Spleen (tissue), 11 donors: Measurements from ENCODE around the gene LRP2BP. TPM values are rescaled to one million over a fixed set of nuclear protein-coding genes. Genes with fewer than 3 reads are reported as not detected.
"Not testable (repeated sequence)": the region's sequence is repeated elsewhere in the genome, so short reads cannot be mapped to it uniquely, and the experiment has no call there.

Source experiments
- DNase-seq: peaks from one replicate; pipeline ENCODE4 v3.0.0-alpha.2; 2020
- H3K27ac ChIP-seq, 8 donors: fragments of 200-600 bp; sonication (generic) in 7 of 8; 1 replicate in 4 of 8; 2 replicates in 4 of 8; pipeline versions ENCODE4 v1.5.0 to v1.8.0; 2016 to 2021; ENCODE audit warnings: inconsistent platforms in 4 of 8, mild to moderate bottlenecking in 4 of 8, moderate library complexity in 1 of 8
- H3K27me3 ChIP-seq, 7 donors: fragments of 200-600 bp; sonication (generic) in 6 of 7; replicated peaks in 1 of 7; 1 replicate in 4 of 7; 2 replicates in 3 of 7; pipeline versions ENCODE4 v1.5.0 to v1.8.0; 2016 to 2021; ENCODE audit warnings: inconsistent platforms in 3 of 7, mild to moderate bottlenecking in 1 of 7
- H3K36me3 ChIP-seq, 6 donors: fragments of 200-600 bp; sonication (generic) in 5 of 6; 1 replicate in 4 of 6; 2 replicates in 2 of 6; pipeline versions ENCODE4 v1.5.0 to v1.8.0; 2016 to 2021; ENCODE audit warnings: inconsistent platforms in 2 of 6
- H3K4me1 ChIP-seq, 6 donors: fragments of 200-600 bp; sonication (generic) in 5 of 6; 1 replicate in 3 of 6; 2 replicates in 3 of 6; pipeline versions ENCODE4 v1.5.0 to v1.8.0; 2016 to 2021; ENCODE audit warnings: inconsistent platforms in 3 of 6
- H3K4me3 ChIP-seq, 8 donors: fragments of 200-600 bp; sonication (generic) in 7 of 8; 1 replicate in 4 of 8; 2 replicates in 4 of 8; pipeline versions ENCODE4 v1.5.0 to v1.8.0; 2016 to 2021; ENCODE audit warnings: inconsistent platforms in 4 of 8, mild to moderate bottlenecking in 4 of 8, moderate library complexity in 2 of 8
- H3K9me3 ChIP-seq, 8 donors: fragments of 200-600 bp; sonication (generic) in 7 of 8; 1 replicate in 4 of 8; 2 replicates in 4 of 8; pipeline versions ENCODE4 v1.5.0 to v1.8.0; 2016 to 2021; ENCODE audit warnings: inconsistent platforms in 4 of 8
- POLR2A ChIP-seq, 3 donors: fragments of 450-650 bp; IDR thresholded peaks; one replicate each; pipeline ENCODE4 v1.5.1; 2017; ENCODE audit warnings: antibody characterized with exemption in 3 of 3, mild to moderate bottlenecking in 1 of 3
- POLR2AphosphoS5 ChIP-seq, 3 donors: sonication (generic); formaldehyde crosslinking; IDR thresholded peaks; one replicate each; pipeline ENCODE4 v1.5.1; 2017; ENCODE audit warnings: antibody characterized with exemption in 3 of 3
- WGBS, 5 donors: extraction: QIAGEN DNeasy Blood & Tissue Kit in 3 of 5; methylation state at CpG; one replicate each; pipeline versions ENCODE4 v1.1.5 to v1.1.7; 2013 to 2018; 5-methylcytosine and 5-hydroxymethylcytosine counted together
- intact Hi-C: fragments of 100-400 bp; cut with DNase I; formaldehyde crosslinking; loops from one replicate; pipeline ENCODE4 v1.15.0; 2023; ENCODE audit warnings: low total_unique reads
- polyA plus RNA-seq, 3 donors: library from polyadenylated mRNA; stranded (reverse); fragments of 200-250 nt; gene quantifications; one replicate each; pipeline ENCODE4 v1.2.1, GENCODE V29; 2013
- total RNA-seq, 7 donors: library from RNA; depleted of rRNA in 3 of 7; stranded (reverse); fragments of >200 nt in 3 of 7; fragmentation: NEBNext Ultra II Directional in 4 of 7; extraction: Animal tissue kit (Norgen Biotek cat#: 25700) in 4 of 7; gene quantifications; one replicate each; pipeline versions ENCODE4 v1.1.0 to v1.2.1, GENCODE V29; 2016 to 2021
- TF ChIP-seq, protein P1 (sequence below), 11 experiments: fragments of 200-600 bp in 7 of 11; fragments of 450-650 bp in 4 of 11; sonication (generic) in 4 of 11; IDR thresholded peaks in 8 of 11; conservative IDR thresholded peaks in 3 of 11; 1 replicate in 7 of 11; 2 replicates in 4 of 11; pipeline versions ENCODE4 v1.4.0 to v1.8.0; 2016 to 2021; ENCODE audit warnings: antibody characterized with exemption in 11 of 11, inconsistent platforms in 4 of 11, mild to moderate bottlenecking in 1 of 11
- donor health status: healthy with polysubstance abuse.
- donor health status: DM: no; HTN: no; CAD: no; lungs with moderate emphysema.
- donor health status: DM: no; HTN: no; CAD: no.
- donor health status: Bipolar disorder and iron deficiency.
- donor health status: healthy.
- donor health status: DM: no; HTN: no; CAD: no.
- donor health status: DM: yes; HTN: yes; CAD: no.

Gene LRP2BP
- total and polyA plus RNA-seq, 10 donors = 0.17 to 2.4 (median 0.96) TPM

DNA sequence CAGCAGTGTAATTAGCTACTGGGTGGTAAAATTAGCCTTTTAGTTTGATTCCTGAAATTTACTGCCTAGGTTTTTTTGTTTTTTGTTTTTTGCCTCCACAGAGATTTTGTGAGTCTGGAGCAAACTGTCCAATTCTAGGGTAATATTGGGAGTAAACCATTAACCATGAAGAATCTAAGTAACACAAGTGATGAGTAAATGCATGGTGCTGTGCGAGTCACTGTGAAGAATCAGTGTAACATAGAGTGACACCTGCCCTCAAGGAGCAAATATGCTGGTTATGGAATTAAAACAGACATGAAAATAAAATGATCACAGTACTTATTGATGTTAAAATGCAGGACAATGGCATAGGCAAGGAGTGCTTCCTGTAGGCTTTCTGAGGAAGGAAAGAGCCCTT lies 60.1 kb downstream of the LRP2BP start:
- H3K4me3 ChIP-seq = no peak overlapping the region
- WGBS, 5 donors = 87 to 95% (median 91%) methylated on average over 1 of the region's 1 CpG
- TF ChIP-seq POLR2AphosphoS5 (IDR thresholded peaks at IDR 0.05) = no peak
- intact Hi-C loops = no loop called here
- peaks cover 0 to 8% (median 0%) of the 10 kb centered on the region in 8 donors for H3K9me3 ChIP-seq
- no peak overlapping the region for H3K27ac ChIP-seq
- H3K27me3 ChIP-seq = no peaks in the 10 kb centered on the region
- H3K4me1 ChIP-seq = peaks cover 0 to 7% (median 5%) of the 10 kb centered on the region in 6 donors
- no peak for DNase-seq
- H3K36me3 ChIP-seq = peaks cover 0 to 30% (median 0%) of the 10 kb centered on the region in 6 donors

DNA sequence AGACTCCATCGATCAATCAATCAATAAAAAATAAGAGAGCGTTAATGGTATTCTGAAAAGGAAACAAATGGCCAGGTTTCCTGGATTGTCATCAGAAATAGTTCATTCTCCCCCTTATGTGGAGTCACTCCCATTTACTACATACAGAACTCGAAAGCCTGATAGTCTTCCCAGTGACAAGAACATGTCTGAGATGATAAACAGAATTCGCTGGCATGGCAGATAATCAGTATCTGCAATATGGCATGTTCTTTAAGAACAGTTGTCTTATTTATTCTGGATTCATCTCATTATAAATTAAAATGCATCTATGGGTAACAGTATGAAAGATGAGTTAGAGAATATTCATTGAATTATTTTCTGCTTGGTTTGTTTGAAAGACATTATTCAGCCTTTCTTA lies 61.4 kb downstream of the LRP2BP start:
- Histone ChIP-seq H3K4me3 (no peak overlapping the region), H3K4me1 (peaks cover 0 to 6% (median 0%) of the 10 kb centered on the region in 6 donors), H3K36me3 (peaks cover 0 to 32% (median 0%) of the 10 kb centered on the region in 6 donors), H3K9me3 (peaks cover 0 to 8% (median 0%) of the 10 kb centered on the region in 8 donors), H3K27me3 (no peaks in the 10 kb centered on the region), H3K27ac (no peak overlapping the region)
- 93 to 98% (median 98%) methylated on average over 4 of the region's 4 CpGs for WGBS, 5 donors
- no peak for DNase-seq
- no peak for TF ChIP-seq POLR2AphosphoS5 (IDR thresholded peaks at IDR 0.05)
- TF ChIP-seq, protein P1, sequence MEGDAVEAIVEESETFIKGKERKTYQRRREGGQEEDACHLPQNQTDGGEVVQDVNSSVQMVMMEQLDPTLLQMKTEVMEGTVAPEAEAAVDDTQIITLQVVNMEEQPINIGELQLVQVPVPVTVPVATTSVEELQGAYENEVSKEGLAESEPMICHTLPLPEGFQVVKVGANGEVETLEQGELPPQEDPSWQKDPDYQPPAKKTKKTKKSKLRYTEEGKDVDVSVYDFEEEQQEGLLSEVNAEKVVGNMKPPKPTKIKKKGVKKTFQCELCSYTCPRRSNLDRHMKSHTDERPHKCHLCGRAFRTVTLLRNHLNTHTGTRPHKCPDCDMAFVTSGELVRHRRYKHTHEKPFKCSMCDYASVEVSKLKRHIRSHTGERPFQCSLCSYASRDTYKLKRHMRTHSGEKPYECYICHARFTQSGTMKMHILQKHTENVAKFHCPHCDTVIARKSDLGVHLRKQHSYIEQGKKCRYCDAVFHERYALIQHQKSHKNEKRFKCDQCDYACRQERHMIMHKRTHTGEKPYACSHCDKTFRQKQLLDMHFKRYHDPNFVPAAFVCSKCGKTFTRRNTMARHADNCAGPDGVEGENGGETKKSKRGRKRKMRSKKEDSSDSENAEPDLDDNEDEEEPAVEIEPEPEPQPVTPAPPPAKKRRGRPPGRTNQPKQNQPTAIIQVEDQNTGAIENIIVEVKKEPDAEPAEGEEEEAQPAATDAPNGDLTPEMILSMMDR (IDR thresholded peaks at IDR 0.05 in 8 of 11, conservative IDR thresholded peaks at IDR 0.05 in 3 of 11) = no peak
- TF ChIP-seq POLR2A (IDR thresholded peaks at IDR 0.05) = no peak
- intact Hi-C loops = no loop called here

DNA sequence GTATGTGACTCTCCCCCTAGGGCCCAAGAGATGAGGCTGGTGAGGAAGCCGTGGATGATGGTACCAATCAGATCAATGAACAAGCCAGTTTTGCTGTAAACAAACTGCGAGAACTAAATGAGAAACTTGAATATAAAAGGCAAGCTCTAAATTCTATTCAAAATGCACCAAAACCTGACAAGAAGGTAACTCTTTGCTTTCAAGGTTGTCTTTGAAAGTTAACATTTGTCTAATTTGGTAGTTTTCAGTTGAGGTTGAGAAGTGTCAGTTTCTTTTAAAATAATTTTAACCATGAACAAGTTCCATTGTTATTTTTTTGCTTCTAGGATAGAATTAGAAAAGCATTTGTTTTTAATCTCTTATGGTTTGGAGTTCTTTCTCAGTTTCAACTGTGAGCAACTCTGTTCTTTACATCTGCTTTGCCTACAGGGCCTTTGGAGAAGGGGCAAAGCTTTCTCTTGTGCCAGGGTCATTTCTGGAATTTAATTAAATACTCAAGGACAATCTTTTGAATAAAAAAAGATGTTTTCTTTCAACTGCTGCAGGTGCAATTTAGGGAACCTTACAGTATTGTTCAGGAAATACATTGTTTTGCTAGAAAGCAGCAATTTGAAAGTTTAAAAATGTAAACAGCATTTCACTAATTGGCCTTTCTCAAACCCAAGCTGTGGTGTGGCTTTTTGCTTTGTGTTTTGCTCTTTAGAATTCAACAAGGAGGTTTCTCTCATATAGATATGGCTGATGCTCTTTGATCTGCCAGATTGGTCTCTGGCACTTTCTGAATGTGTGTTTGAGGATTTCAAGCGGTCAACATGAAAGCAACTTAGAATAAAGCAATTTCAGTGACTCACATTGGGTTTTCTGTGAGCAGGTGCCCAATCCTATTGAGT lies 62.9 kb downstream of the LRP2BP start:
- H3K4me3 ChIP-seq = no peak overlapping the region
- H3K36me3 ChIP-seq = peaks cover 0 to 25% (median 0%) of the 10 kb centered on the region in 6 donors
- peaks cover 0 to 6% (median 0%) of the 10 kb centered on the region in 6 donors for H3K4me1 ChIP-seq
- no peaks in the 10 kb centered on the region for H3K9me3 ChIP-seq
- H3K27me3 ChIP-seq = no peaks in the 10 kb centered on the region
- no peak overlapping the region for H3K27ac ChIP-seq
- 79 to 93% (median 91%) methylated on average over 3 of the region's 3 CpGs for WGBS, 5 donors
- no peak for DNase-seq
- TF ChIP-seq POLR2AphosphoS5 (IDR thresholded peaks at IDR 0.05) (no peak), POLR2A (IDR thresholded peaks at IDR 0.05) (no peak)
- TF ChIP-seq, protein P1 (IDR thresholded peaks at IDR 0.05 in 8 of 11, conservative IDR thresholded peaks at IDR 0.05 in 3 of 11) = no peak
- intact Hi-C loops = no loop called here

DNA sequence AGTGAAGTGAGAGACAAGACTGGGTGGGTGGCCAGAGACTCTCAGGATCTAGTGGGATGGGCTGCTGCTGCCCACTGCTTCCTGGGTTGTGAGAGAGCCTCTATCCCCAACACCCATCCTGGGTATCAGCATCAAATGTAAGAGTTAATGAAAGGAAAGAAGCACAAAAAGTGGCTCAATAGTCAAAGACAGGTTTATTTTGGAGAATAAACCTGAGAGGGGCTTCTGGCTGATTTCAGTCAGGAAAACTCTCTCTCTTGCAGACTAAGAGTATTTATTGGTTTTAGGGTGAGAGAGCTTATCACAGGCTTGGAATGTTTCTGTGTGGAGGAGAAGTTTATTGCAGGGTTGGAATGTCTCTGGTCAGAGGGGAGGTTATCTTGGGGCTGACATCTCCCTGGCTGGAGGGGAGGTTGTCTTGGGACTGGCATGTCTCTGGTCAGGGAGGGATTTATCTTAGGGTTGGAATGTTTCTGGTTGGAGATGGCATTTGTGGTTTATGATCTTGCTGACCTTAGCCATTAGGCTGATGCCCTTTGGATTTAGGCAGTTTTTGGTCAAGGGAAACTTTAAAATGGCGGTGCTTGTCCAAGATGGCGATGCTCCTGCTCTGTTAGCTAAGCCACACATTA lies 65.7 kb downstream of the LRP2BP start:
- H3K4me3 ChIP-seq, H3K27me3 ChIP-seq, H3K9me3 ChIP-seq, H3K27ac ChIP-seq, intact Hi-C loops, H3K4me1 ChIP-seq, DNase-seq: not testable (repeated sequence)
- H3K36me3 ChIP-seq = peaks cover 0 to 29% (median 0%) of the 10 kb centered on the region in 6 donors
- WGBS, 5 donors = 95 to 100% (median 100%) methylated on average over 2 of the region's 2 CpGs

DNA sequence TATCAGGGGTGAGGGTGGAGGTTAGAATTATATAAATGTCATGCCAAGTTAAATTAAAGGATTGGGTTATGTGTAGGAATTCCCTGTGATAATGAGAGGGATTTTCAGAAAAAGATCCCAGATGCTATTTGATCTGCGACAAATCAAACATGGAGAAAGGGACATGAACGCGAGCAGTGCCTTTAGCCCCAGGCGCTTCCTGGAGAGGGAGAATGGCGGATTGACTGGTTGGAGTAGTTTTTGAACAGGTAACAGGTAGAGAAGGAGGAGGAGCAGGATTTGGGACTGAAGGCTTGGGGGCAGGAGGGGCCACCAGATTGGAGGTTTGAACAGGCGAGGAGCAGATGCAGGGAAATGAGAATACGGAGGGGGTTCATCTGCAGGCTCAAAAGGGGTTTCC lies 67.1 kb downstream of the LRP2BP start:
- Histone ChIP-seq H3K9me3 (no peaks in the 10 kb centered on the region), H3K4me3 (no peak overlapping the region), H3K36me3 (peaks cover 0 to 31% (median 0%) of the 10 kb centered on the region in 6 donors), H3K27ac (no peak overlapping the region), H3K4me1 (no peaks in the 10 kb centered on the region), H3K27me3 (no peaks in the 10 kb centered on the region)
- WGBS, 5 donors = 82 to 99% (median 97%) methylated on average over 7 of the region's 7 CpGs
- intact Hi-C loops = no loop called here
- no peak for TF ChIP-seq POLR2A (IDR thresholded peaks at IDR 0.05)
- TF ChIP-seq, protein P1 (IDR thresholded peaks at IDR 0.05 in 8 of 11, conservative IDR thresholded peaks at IDR 0.05 in 3 of 11) = no peak
- no peak for DNase-seq

DNA sequence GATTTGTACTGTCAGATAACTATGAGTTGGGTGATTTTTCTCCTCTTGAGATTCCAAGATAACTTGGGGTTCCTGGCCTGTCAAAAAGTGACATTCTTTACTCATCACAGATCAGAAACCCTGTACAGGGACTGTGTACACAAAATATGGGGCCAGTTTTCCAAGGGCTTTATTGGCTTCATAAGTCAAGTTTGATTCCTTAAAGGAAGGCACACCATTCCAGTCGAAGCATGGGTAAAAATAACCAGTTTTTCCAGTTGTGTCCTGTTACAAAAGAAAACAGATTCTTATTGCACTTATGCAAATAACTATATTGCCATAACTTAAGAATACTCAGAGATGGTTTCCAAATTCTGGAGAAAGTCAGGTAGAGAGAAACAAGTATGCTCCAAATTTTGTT lies 70.0 kb downstream of the LRP2BP start:
- WGBS, 5 donors = 69 to 84% (median 78%) methylated on average over 1 of the region's 1 CpG
- H3K36me3 ChIP-seq = peaks cover 0 to 48% (median 2%) of the 10 kb centered on the region in 6 donors
- DNase-seq, H3K27me3 ChIP-seq, H3K27ac ChIP-seq, H3K9me3 ChIP-seq, H3K4me3 ChIP-seq, H3K4me1 ChIP-seq, intact Hi-C loops: not testable (repeated sequence)

DNA sequence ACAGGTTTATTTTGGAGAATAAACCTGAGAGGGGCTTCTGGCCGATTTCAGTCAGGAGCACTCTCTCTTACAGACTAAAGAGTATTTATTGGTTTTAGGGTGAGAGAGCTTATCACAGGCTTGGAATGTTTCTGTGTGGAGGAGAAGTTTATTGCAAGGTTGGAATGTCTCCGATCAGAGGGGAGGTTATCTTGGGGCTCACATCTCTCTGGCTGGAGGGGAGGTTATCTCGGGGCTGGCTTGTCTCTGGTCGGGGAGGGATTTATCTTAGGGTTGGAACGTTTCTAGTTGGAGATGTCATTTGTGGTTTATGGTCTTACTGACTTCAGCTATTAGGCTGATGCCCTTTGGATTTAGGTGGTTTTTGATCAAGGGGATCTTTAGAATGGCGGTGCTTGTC lies 71.4 kb downstream of the LRP2BP start:
- H3K9me3 ChIP-seq, H3K4me1 ChIP-seq, DNase-seq, H3K4me3 ChIP-seq, intact Hi-C loops, H3K27ac ChIP-seq, H3K27me3 ChIP-seq: not testable (repeated sequence)
- peaks cover 0 to 50% (median 3%) of the 10 kb centered on the region in 6 donors for H3K36me3 ChIP-seq
- WGBS, 5 donors = 89 to 94% (median 90%) methylated on average over 6 of the region's 6 CpGs
